HL-60 (cell line): Measurements from ENCODE around the gene TNIK.

Experiments used
- DNase-seq, 2 experiments: peaks; one replicate each; pipeline ENCODE4 v3.0.0-alpha.2; 2010 to 2020; ENCODE audit warnings: low read depth in 1 of 2, low spot score in 1 of 2
- H3K27ac ChIP-seq: fragments of 250-450 bp; sonication (Bioruptor Pico); replicated peaks from 2 replicates; pipeline ENCODE4 v1.5.1; 2020; ENCODE audit warnings: mild to moderate bottlenecking, moderate library complexity
- H3K27me3 ChIP-seq: fragments of 250-450 bp; sonication (Bioruptor Pico); 2 replicates; pipeline ENCODE4 v1.5.1; 2021; ENCODE audit warnings: mild to moderate bottlenecking, moderate library complexity; ENCODE audit not compliant: insufficient read depth, poor library complexity, severe bottlenecking
- H3K4me3 ChIP-seq: replicated peaks from 2 replicates; pipeline ENCODE4 v1.5.1; 2011; ENCODE audit warnings: mild to moderate bottlenecking, control low read depth, low read length; ENCODE audit not compliant: insufficient read depth
- CTCF ChIP-seq: IDR thresholded peaks from one replicate; pipeline ENCODE4 v1.5.1; 2011; ENCODE audit warnings: low read length, control low read depth, inconsistent platforms; ENCODE audit not compliant: insufficient read depth
- GABPA ChIP-seq: IDR thresholded peaks from 2 replicates; pipeline ENCODE4 v1.6.1; 2012; ENCODE audit warnings: low read depth
- POLR2AphosphoS5 ChIP-seq: IDR thresholded peaks from 2 replicates; pipeline ENCODE4 v1.6.1; 2012; ENCODE audit warnings: low read depth
- REST ChIP-seq: IDR thresholded peaks from 2 replicates; pipeline ENCODE4 v1.6.1; 2012; ENCODE audit warnings: low read depth; ENCODE audit not compliant: insufficient replicate concordance
- SPI1 ChIP-seq: IDR thresholded peaks from 2 replicates; pipeline ENCODE4 v1.6.1; 2012; ENCODE audit warnings: low read depth, mild to moderate bottlenecking, borderline replicate concordance

Gene TNIK

GRCh38 chr3:171393032-171393744 lies 67.0 kb downstream of the TNIK start:
- H3K27me3 ChIP-seq = no peaks in the 10 kb centered on the region
- H3K27ac ChIP-seq = no peak overlapping the region
- H3K4me3 ChIP-seq = no peak overlapping the region
- TF ChIP-seq SPI1 (no peak), REST (no peak), GABPA (no peak), POLR2AphosphoS5 (no peak), CTCF (no peak)
- DNase-seq = no peak

- Histone ChIP-seq H3K27me3 (no peaks in the 10 kb centered on the region), H3K27ac (no peak overlapping the region), H3K4me3 (no peak overlapping the region)
- no peak for DNase-seq
- TF ChIP-seq CTCF (no peak), POLR2AphosphoS5 (no peak), SPI1 (no peak), GABPA (no peak), REST (no peak)
Observed at GRCh38 chr3:171391432-171391831, 68.8 kb downstream of the TNIK start.

- TF ChIP-seq POLR2AphosphoS5 (no peak), CTCF (no peak), REST (no peak), GABPA (no peak), SPI1 (no peak)
- H3K4me3 ChIP-seq = no peak overlapping the region
- no peak for DNase-seq
- no peak overlapping the region for H3K27ac ChIP-seq
- no peaks in the 10 kb centered on the region for H3K27me3 ChIP-seq
Observed at GRCh38 chr3:171390051-171390941, 69.9 kb downstream of the TNIK start.
